Astrocyte of the spinal cord (primary cell): ENCODE measurements around the gene NUBP2.

Source experiments
- DNase-seq: peaks from one replicate; pipeline ENCODE4 v3.0.0; 2011; ENCODE audit warnings: low read depth, low spot score
- H3K4me3 ChIP-seq: 2 replicates; pipeline ENCODE4 v1.5.1; 2011; ENCODE audit warnings: low read depth, mild to moderate bottlenecking, low read length, moderate library complexity
- CTCF ChIP-seq: IDR thresholded peaks from 2 replicates; pipeline ENCODE4 v1.5.1; 2012; ENCODE audit warnings: low read depth, mild to moderate bottlenecking, low read length, inconsistent platforms
- in situ Hi-C: cut with HindIII; loops from 2 replicates; pipeline ENCODE4 v1.10.0; 2017; ENCODE audit warnings: low sequenced_read_pairs

Gene NUBP2, protein sequence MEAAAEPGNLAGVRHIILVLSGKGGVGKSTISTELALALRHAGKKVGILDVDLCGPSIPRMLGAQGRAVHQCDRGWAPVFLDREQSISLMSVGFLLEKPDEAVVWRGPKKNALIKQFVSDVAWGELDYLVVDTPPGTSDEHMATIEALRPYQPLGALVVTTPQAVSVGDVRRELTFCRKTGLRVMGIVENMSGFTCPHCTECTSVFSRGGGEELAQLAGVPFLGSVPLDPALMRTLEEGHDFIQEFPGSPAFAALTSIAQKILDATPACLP

GRCh38 chr16:1782408-1783264 lies at the start of gene NUBP2, which contains the start of gene SPSB3:
TSS of gene NUBP2 (plus strand) at chr16:1782960. CDS start at chr16:1783021, 61 bp downstream.
TSS of gene SPSB3 (minus strand) at chr16:1782571. CDS start at chr16:1781483, 1,088 bp downstream.
- TF ChIP-seq CTCF = no peak
- in situ Hi-C loops = no loop called here
- peak within 1 kb of the TSS; percentile 89 for H3K4me3 ChIP-seq
- DNase-seq = peak; percentile 100

GRCh38 chr16:1734123-1734522 lies 48.6 kb upstream of the NUBP2 start:
- in situ Hi-C loops = no loop called here
- no peak for TF ChIP-seq CTCF
- no peak overlapping the region for H3K4me3 ChIP-seq
- DNase-seq = no peak

DNA sequence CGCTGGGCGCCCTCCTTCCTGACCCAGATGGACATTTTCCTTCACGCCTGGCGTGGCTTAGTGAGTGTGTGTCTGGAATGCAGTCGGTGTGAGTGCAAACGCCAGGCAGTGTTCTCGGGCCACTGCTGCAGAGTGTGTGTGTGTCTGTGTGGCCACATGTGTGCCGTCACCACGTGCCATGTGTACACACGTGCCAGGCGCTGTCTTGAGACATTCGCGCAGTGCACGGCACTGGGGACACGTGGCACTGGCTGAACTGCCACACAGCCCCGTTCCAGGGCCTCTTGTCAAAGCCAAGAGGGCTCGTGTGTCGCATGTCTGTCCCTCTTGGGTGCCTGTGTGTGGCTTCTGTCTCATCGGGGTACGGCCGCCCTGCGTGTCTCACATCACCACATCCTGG lies 47.9 kb upstream of the NUBP2 start:
- no peak for DNase-seq
- in situ Hi-C loops = no loop called here
- H3K4me3 ChIP-seq = no peak overlapping the region
- no peak for TF ChIP-seq CTCF

DNA sequence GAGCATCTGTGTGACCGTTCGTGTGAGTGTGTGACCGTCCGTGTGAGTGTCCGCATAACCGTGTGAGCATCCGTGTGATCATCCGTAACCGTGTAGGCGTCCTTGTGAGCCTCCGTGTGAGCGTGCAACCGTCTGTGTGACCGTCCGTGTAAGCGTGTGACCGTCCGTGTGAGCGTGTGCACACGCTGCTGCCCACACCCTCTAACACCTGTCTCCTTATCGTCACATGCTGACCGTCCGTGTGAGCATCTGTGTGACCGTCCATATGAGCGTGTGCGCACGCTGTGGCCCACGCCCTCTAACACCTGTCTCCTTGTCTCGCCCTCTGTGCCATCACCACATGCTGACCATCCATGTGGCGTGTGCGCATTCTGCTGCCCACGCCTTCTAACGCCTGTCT lies 42.5 kb upstream of the NUBP2 start:
- H3K4me3 ChIP-seq = no peak overlapping the region
- no peak for DNase-seq
- in situ Hi-C loops = no loop called here
- no peak for TF ChIP-seq CTCF

- no peak for TF ChIP-seq CTCF
- DNase-seq = no peak
- in situ Hi-C loops = no loop called here
- no peak overlapping the region for H3K4me3 ChIP-seq
Observed at GRCh38 chr16:1740781-1741490, 41.8 kb upstream of the NUBP2 start.

GRCh38 chr16:1741553-1742165 lies 41.1 kb upstream of the NUBP2 start:
- no peak overlapping the region for H3K4me3 ChIP-seq
- no peak for DNase-seq
- no peak for TF ChIP-seq CTCF
- in situ Hi-C loops = no loop called here
